ENCODE measurements around the gene ALDH4A1. TPM values are rescaled to one million over a fixed set of nuclear protein-coding genes. Genes with fewer than 3 reads are reported as not detected.

The ALDH4A1 gene
- total and polyA plus RNA-seq, 4 donors: 4.8 to 12.7 (median 9.5) TPM

GRCh38 chr1:18885311-18886002, 16.9 kb downstream of the ALDH4A1 start:
- WGBS, 2 donors: 72 to 74% methylated on average over 17 of the region's 17 CpGs
- DNase-seq (no peak), ATAC-seq (ENCODE audit: low FRiP score) (no peak)
- H3K36me3 ChIP-seq (ENCODE audit: control insufficient read depth in 1 of 2, insufficient read depth in 2 of 2, low read length in 1 of 2): no peaks in the 10 kb centered on the region
- no peak overlapping the region for H3K27ac ChIP-seq (ENCODE audit: low read depth in 1 of 2, low read length in 2 of 2)
- H3K9me3 ChIP-seq (ENCODE audit: control insufficient read depth, low read length): no peaks in the 10 kb centered on the region
- H3K4me3 ChIP-seq (ENCODE audit: low read length in 2 of 2): no peak overlapping the region
- H3K4me1 ChIP-seq (ENCODE audit: control insufficient read depth in 1 of 2, insufficient read depth in 2 of 2, low read length in 2 of 2): no peaks in the 10 kb centered on the region
- intact Hi-C loops (cut with DNase I): loop anchor here in 1 of 2 donors (5.0 kb wide), 1 partner anchor 207 kb away; no protein-coding TSS in a partner anchor
- H3K27me3 ChIP-seq (ENCODE audit: control insufficient read depth in 1 of 2, insufficient read depth in 2 of 2, low read length in 1 of 2): no peaks in the 10 kb centered on the region

- H3K4me3 ChIP-seq (ENCODE audit: low read length in 2 of 2): no peak overlapping the region
- WGBS, 2 donors: 67 to 72% methylated on average over 6 of the region's 6 CpGs
- DNase-seq (no peak), ATAC-seq (ENCODE audit: low FRiP score) (no peak)
- H3K27ac ChIP-seq (ENCODE audit: low read depth in 1 of 2, low read length in 2 of 2): no peak overlapping the region
- intact Hi-C loops (cut with DNase I): loop anchor here in 1 of 2 donors (5.0 kb wide), 2 partner anchors 193 to 208 kb away; no protein-coding TSS in a partner anchor
- no peaks in the 10 kb centered on the region for H3K36me3 ChIP-seq (ENCODE audit: control insufficient read depth in 1 of 2, insufficient read depth in 2 of 2, low read length in 1 of 2)
- H3K9me3 ChIP-seq (ENCODE audit: control insufficient read depth, low read length): no peaks in the 10 kb centered on the region
- H3K4me1 ChIP-seq (ENCODE audit: control insufficient read depth in 1 of 2, insufficient read depth in 2 of 2, low read length in 2 of 2): no peaks in the 10 kb centered on the region
- no peaks in the 10 kb centered on the region for H3K27me3 ChIP-seq (ENCODE audit: control insufficient read depth in 1 of 2, insufficient read depth in 2 of 2, low read length in 1 of 2)
Measured at GRCh38 chr1:18884727-18885126, 17.6 kb downstream of the ALDH4A1 start.

GRCh38 chr1:18884419-18884717, 18.0 kb downstream of the ALDH4A1 start:
- no peak for DNase-seq
- H3K27ac ChIP-seq (ENCODE audit: low read depth in 1 of 2, low read length in 2 of 2): no peak overlapping the region
- intact Hi-C loops (cut with DNase I): loop anchor here in 1 of 2 donors (5.0 kb wide), 1 partner anchor 193 kb away; no protein-coding TSS in a partner anchor
- no peaks in the 10 kb centered on the region for H3K27me3 ChIP-seq (ENCODE audit: control insufficient read depth in 1 of 2, insufficient read depth in 2 of 2, low read length in 1 of 2)
- H3K4me3 ChIP-seq (ENCODE audit: low read length in 2 of 2): no peak overlapping the region
- ATAC-seq (ENCODE audit: low FRiP score): no peak
- no peaks in the 10 kb centered on the region for H3K9me3 ChIP-seq (ENCODE audit: control insufficient read depth, low read length)
- no peaks in the 10 kb centered on the region for H3K4me1 ChIP-seq (ENCODE audit: control insufficient read depth in 1 of 2, insufficient read depth in 2 of 2, low read length in 2 of 2)
- H3K36me3 ChIP-seq (ENCODE audit: control insufficient read depth in 1 of 2, insufficient read depth in 2 of 2, low read length in 1 of 2): no peaks in the 10 kb centered on the region
- WGBS, 2 donors: 36 to 51% methylated on average over 4 of the region's 4 CpGs

- intact Hi-C loops (cut with DNase I): loop anchor here in 1 of 2 donors (5.0 kb wide), 1 partner anchor 193 kb away; no protein-coding TSS in a partner anchor
- H3K36me3 ChIP-seq (ENCODE audit: control insufficient read depth in 1 of 2, insufficient read depth in 2 of 2, low read length in 1 of 2): no peaks in the 10 kb centered on the region
Measured at GRCh38 chr1:18883636-18884418, 18.5 kb downstream of the ALDH4A1 start.

GRCh38 chr1:18883079-18883478, 19.3 kb downstream of the ALDH4A1 start:
- Histone ChIP-seq H3K27ac (ENCODE audit: low read depth in 1 of 2, low read length in 2 of 2) (no peak overlapping the region), H3K4me1 (ENCODE audit: control insufficient read depth in 1 of 2, insufficient read depth in 2 of 2, low read length in 2 of 2) (no peaks in the 10 kb centered on the region), H3K4me3 (ENCODE audit: low read length in 2 of 2) (no peak overlapping the region), H3K36me3 (ENCODE audit: control insufficient read depth in 1 of 2, insufficient read depth in 2 of 2, low read length in 1 of 2) (no peaks in the 10 kb centered on the region), H3K9me3 (ENCODE audit: control insufficient read depth, low read length) (no peaks in the 10 kb centered on the region), H3K27me3 (ENCODE audit: control insufficient read depth in 1 of 2, insufficient read depth in 2 of 2, low read length in 1 of 2) (no peaks in the 10 kb centered on the region)
- ATAC-seq (ENCODE audit: low FRiP score) (no peak), DNase-seq (no peak)
- intact Hi-C loops (cut with DNase I): loop anchor here in 1 of 2 donors (5.0 kb wide), 1 partner anchor 194 kb away; no protein-coding TSS in a partner anchor
- WGBS, 2 donors: 96 to 97% methylated on average over 23 of the region's 23 CpGs

More at GRCh38 chr1:18883636-18884418, 18.5 kb downstream of the ALDH4A1 start:
- 35 to 36% methylated on average over 14 of the region's 14 CpGs for WGBS, 2 donors
- Histone ChIP-seq H3K4me3 (ENCODE audit: low read length in 2 of 2) (no peak overlapping the region), H3K27ac (ENCODE audit: low read depth in 1 of 2, low read length in 2 of 2) (no peak overlapping the region), H3K4me1 (ENCODE audit: control insufficient read depth in 1 of 2, insufficient read depth in 2 of 2, low read length in 2 of 2) (no peaks in the 10 kb centered on the region), H3K27me3 (ENCODE audit: control insufficient read depth in 1 of 2, insufficient read depth in 2 of 2, low read length in 1 of 2) (no peaks in the 10 kb centered on the region), H3K9me3 (ENCODE audit: control insufficient read depth, low read length) (no peaks in the 10 kb centered on the region)
- ATAC-seq (ENCODE audit: low FRiP score) (peak; percentile 78), DNase-seq (peak; percentile 83 to 93)

GRCh38 chr1:18882486-18882885, 19.9 kb downstream of the ALDH4A1 start:
- no peak for ATAC-seq (ENCODE audit: low FRiP score)

GRCh38 chr1:18881642-18882431, 20.5 kb downstream of the ALDH4A1 start:
- Histone ChIP-seq H3K27me3 (ENCODE audit: control insufficient read depth in 1 of 2, insufficient read depth in 2 of 2, low read length in 1 of 2) (no peaks in the 10 kb centered on the region), H3K36me3 (ENCODE audit: control insufficient read depth in 1 of 2, insufficient read depth in 2 of 2, low read length in 1 of 2) (no peaks in the 10 kb centered on the region), H3K9me3 (ENCODE audit: control insufficient read depth, low read length) (no peaks in the 10 kb centered on the region), H3K4me1 (ENCODE audit: control insufficient read depth in 1 of 2, insufficient read depth in 2 of 2, low read length in 2 of 2) (no peaks in the 10 kb centered on the region), H3K27ac (ENCODE audit: low read depth in 1 of 2, low read length in 2 of 2) (no peak overlapping the region), H3K4me3 (ENCODE audit: low read length in 2 of 2) (no peak overlapping the region)
- WGBS, 2 donors: 60 to 63% methylated on average over 24 of the region's 24 CpGs
- intact Hi-C loops (cut with DNase I): loop anchor here in 1 of 2 donors (5.0 kb wide), 1 partner anchor 195 kb away; no protein-coding TSS in a partner anchor
- ATAC-seq (ENCODE audit: low FRiP score): no peak
- DNase-seq: no peak

More at GRCh38 chr1:18882486-18882885, 19.9 kb downstream of the ALDH4A1 start:
- WGBS, 2 donors: 24 to 35% methylated on average over 8 of the region's 8 CpGs
- Histone ChIP-seq H3K27ac (ENCODE audit: low read depth in 1 of 2, low read length in 2 of 2) (no peak overlapping the region), H3K4me3 (ENCODE audit: low read length in 2 of 2) (no peak overlapping the region), H3K36me3 (ENCODE audit: control insufficient read depth in 1 of 2, insufficient read depth in 2 of 2, low read length in 1 of 2) (no peaks in the 10 kb centered on the region), H3K4me1 (ENCODE audit: control insufficient read depth in 1 of 2, insufficient read depth in 2 of 2, low read length in 2 of 2) (no peaks in the 10 kb centered on the region), H3K27me3 (ENCODE audit: control insufficient read depth in 1 of 2, insufficient read depth in 2 of 2, low read length in 1 of 2) (no peaks in the 10 kb centered on the region), H3K9me3 (ENCODE audit: control insufficient read depth, low read length) (no peaks in the 10 kb centered on the region)
- intact Hi-C loops (cut with DNase I): loop anchor here in 1 of 2 donors (5.0 kb wide), 1 partner anchor 195 kb away; no protein-coding TSS in a partner anchor
- DNase-seq: no peak

GRCh38 chr1:18881164-18881563, 21.2 kb downstream of the ALDH4A1 start:
- Histone ChIP-seq H3K36me3 (ENCODE audit: control insufficient read depth in 1 of 2, insufficient read depth in 2 of 2, low read length in 1 of 2) (no peaks in the 10 kb centered on the region), H3K4me3 (ENCODE audit: low read length in 2 of 2) (no peak overlapping the region), H3K27ac (ENCODE audit: low read depth in 1 of 2, low read length in 2 of 2) (no peak overlapping the region), H3K27me3 (ENCODE audit: control insufficient read depth in 1 of 2, insufficient read depth in 2 of 2, low read length in 1 of 2) (no peaks in the 10 kb centered on the region), H3K9me3 (ENCODE audit: control insufficient read depth, low read length) (no peaks in the 10 kb centered on the region), H3K4me1 (ENCODE audit: control insufficient read depth in 1 of 2, insufficient read depth in 2 of 2, low read length in 2 of 2) (no peaks in the 10 kb centered on the region)
- DNase-seq: no peak
- no peak for ATAC-seq (ENCODE audit: low FRiP score)
- 98 to 100% methylated on average over 2 of the region's 2 CpGs for WGBS, 2 donors
- intact Hi-C loops (cut with DNase I): loop anchor here in 1 of 2 donors (5.0 kb wide), 1 partner anchor 196 kb away; no protein-coding TSS in a partner anchor
